Stimulated activated CD4-positive, alpha-beta T cell treated with anti-CD3 and anti-CD28 coated beads, Interleukin-15, amount 100 ng/mL, for 48 hours (primary cell): Measurements from ENCODE around the gene C19orf73.

ENCODE experiments used
- DNase-seq, 2 donors: peaks; one replicate each; pipeline ENCODE4 v3.0.0-alpha.2; 2020; ENCODE audit warnings: low read depth in 2 of 2

C19orf73 gene

GRCh38 chr19:49118565-49119410 lies at the start of gene C19orf73:
Gene C19orf73 (minus strand): TSS chr19:49119143. CDS start chr19:49119022, 121 bp downstream.
- DNase-seq, result peak; percentile 92

GRCh38 chr19:49168421-49168820 lies 49.5 kb upstream of the C19orf73 start:
- DNase-seq, result no peak

GRCh38 chr19:49167857-49168409 lies 49.0 kb upstream of the C19orf73 start:
- DNase-seq, result no peak

GRCh38 chr19:49165865-49166301 lies 46.9 kb upstream of the C19orf73 start:
- DNase-seq, result no peak

- no peak for DNase-seq
Observed at GRCh38 chr19:49165111-49165750, 46.3 kb upstream of the C19orf73 start.

GRCh38 chr19:49161987-49162386 lies 43.0 kb upstream of the C19orf73 start:
- DNase-seq, result no peak

- DNase-seq, result no peak
Observed at GRCh38 chr19:49160450-49161189, 41.7 kb upstream of the C19orf73 start.

GRCh38 chr19:49157445-49158224 lies 38.7 kb upstream of the C19orf73 start, which contains the start of gene TRPM4:
Gene TRPM4 (plus strand): TSS chr19:49157792. CDS start chr19:49157867, 75 bp downstream.
- DNase-seq, result peak in 1 of 2 donors; percentile 51

- no peak for DNase-seq
Observed at GRCh38 chr19:49155820-49156346, 36.9 kb upstream of the C19orf73 start.

- no peak for DNase-seq
Observed at GRCh38 chr19:49155005-49155819, 36.3 kb upstream of the C19orf73 start, which contains the start of gene HRC. Gene HRC (minus strand): TSS chr19:49155396. CDS start chr19:49155237, 159 bp downstream.

GRCh38 chr19:49154279-49154678 lies 35.3 kb upstream of the C19orf73 start:
- no peak for DNase-seq

- DNase-seq, result no peak
Observed at GRCh38 chr19:49153167-49153809, 34.3 kb upstream of the C19orf73 start.

- no peak for DNase-seq
Observed at GRCh38 chr19:49152119-49152550, 33.2 kb upstream of the C19orf73 start.

GRCh38 chr19:49151267-49152118 lies 32.5 kb upstream of the C19orf73 start:
- DNase-seq, result no peak

GRCh38 chr19:49150944-49151243 lies 32.0 kb upstream of the C19orf73 start:
- DNase-seq, result no peak

GRCh38 chr19:49150106-49150943 lies 31.4 kb upstream of the C19orf73 start:
- DNase-seq, result peak in 1 of 2 donors; percentile 18

- no peak for DNase-seq
Observed at GRCh38 chr19:49149652-49150105, 30.7 kb upstream of the C19orf73 start.
